GM12878 (cell line): ENCODE results near the gene ZNF302. TPM values are rescaled to one million over a fixed set of nuclear protein-coding genes. Genes with fewer than 3 reads are reported as not detected.

ENCODE experiments used
- ATAC-seq: fragments of 200-7000 bp; cut with Tn5 transposase; 3 replicates; pipeline ENCODE4 v1.9.1; 2020; ENCODE audit warnings: mild to moderate bottlenecking, moderate library complexity
- BruUV-seq: library from RNA; stranded (reverse); fragments of 400-500 nt; replicated peaks from 2 replicates; lab custom pipeline; 2021; lab: Mats Ljungman, UMichigan
- CTCF ChIA-PET: fragments of 300-600 bp; sonication (Branson Sonifier 250); formaldehyde crosslinking; extraction: SDS; loops from one replicate; lab custom pipeline; 2021; ENCODE audit warnings: inconsistent platforms; lab: Yijun Ruan, JAX
- POLR2A ChIA-PET: fragments of 350-600 bp; formaldehyde crosslinking; extraction: SDS; loops from one replicate; lab custom pipeline; 2021; ENCODE audit warnings: inconsistent platforms; lab: Charles Lee
- RAD21 ChIA-PET: fragments of 300-600 bp; sonication (Branson Sonifier 250); formaldehyde crosslinking; loops from one replicate; lab custom pipeline; 2023; ENCODE audit warnings: antibody characterized with exemption; ENCODE audit not compliant: unreplicated experiment; lab: Charles Lee
- SMC1A ChIA-PET: fragments of 300-600 bp; sonication (Branson Sonifier 250); formaldehyde crosslinking; loops from one replicate; lab custom pipeline; 2023; ENCODE audit not compliant: unreplicated experiment, uncharacterized antibody; lab: Charles Lee
- DNase-seq: peaks from one replicate; pipeline ENCODE4 v3.0.0-alpha.2; 2011; ENCODE audit warnings: low read depth, low spot score
- FAIRE-seq: peaks from 3 replicates; lab custom pipeline; 2011; peaks lifted over from hg19 to GRCh38; lab: Jason Lieb, UNC
- H2AFZ ChIP-seq: 2 replicates; pipeline ENCODE4 v1.6.0; 2011; ENCODE audit warnings: low read depth, low read length, control low read depth; ENCODE audit not compliant: control insufficient read depth
- H3K27ac ChIP-seq: 2 replicates; pipeline ENCODE4 v1.5.1; 2011; ENCODE audit warnings: control low read depth; ENCODE audit not compliant: control insufficient read depth, insufficient read depth
- H3K27me3 ChIP-seq, 2 experiments: replicated peaks in 1 of 2; 2 replicates each; pipeline versions ENCODE4 v1.6.0 to v1.6.1; 2011; ENCODE audit warnings: low read length in 1 of 2; ENCODE audit not compliant: control insufficient read depth in 2 of 2, insufficient read depth in 2 of 2
- H3K36me3 ChIP-seq, 2 experiments: 2 replicates each; pipeline ENCODE4 v1.5.1; 2011; ENCODE audit warnings: low read length in 1 of 2; ENCODE audit not compliant: control insufficient read depth in 2 of 2, insufficient read depth in 2 of 2
- H3K4me1 ChIP-seq: 2 replicates; pipeline ENCODE4 v1.6.1; 2011; ENCODE audit warnings: mild to moderate bottlenecking, low read length, moderate library complexity, mixed read lengths; ENCODE audit not compliant: control insufficient read depth, insufficient read depth
- H3K4me2 ChIP-seq: 2 replicates; pipeline ENCODE4 v1.6.0; 2011; ENCODE audit warnings: control low read depth; ENCODE audit not compliant: control insufficient read depth, insufficient read depth
- H3K4me3 ChIP-seq: fragments of 200-600 bp; sonication (generic); 2 replicates; pipeline ENCODE4 v1.5.1; 2016
- H3K79me2 ChIP-seq: 2 replicates; pipeline ENCODE4 v1.6.0; 2011; ENCODE audit warnings: low read length; ENCODE audit not compliant: control insufficient read depth, insufficient read depth
- H3K9ac ChIP-seq: 2 replicates; pipeline ENCODE4 v1.8.0; 2011; ENCODE audit warnings: low read length, control low read depth, mixed read lengths; ENCODE audit not compliant: control insufficient read depth, insufficient read depth
- H3K9me3 ChIP-seq: replicated peaks from 3 replicates; pipeline ENCODE4 v1.5.1; 2011; ENCODE audit warnings: mild to moderate bottlenecking, low read length; ENCODE audit not compliant: control insufficient read depth, insufficient read depth
- H4K20me1 ChIP-seq: 2 replicates; pipeline ENCODE4 v1.6.0; 2011; ENCODE audit not compliant: control insufficient read depth, insufficient read depth
- ASH2L ChIP-seq: fragments of 300-600, 200-600 bp; sonication (generic); IDR thresholded peaks from 2 replicates; pipeline ENCODE4 v1.6.1; 2017; ENCODE audit warnings: low read depth, mild to moderate bottlenecking, borderline replicate concordance
- BHLHE40 ChIP-seq, 2 experiments: fragments of 450-650 bp in 1 of 2; IDR thresholded peaks; 2 replicates each; pipeline ENCODE4 v1.6.1; 2011 to 2017; ENCODE audit warnings: low read depth in 2 of 2, borderline replicate concordance in 1 of 2, improper control_type of control experiment in 1 of 2, low read length in 1 of 2, mild to moderate bottlenecking in 1 of 2
- CBX5 ChIP-seq: sonication (generic); IDR thresholded peaks from 2 replicates; pipeline ENCODE4 v1.6.1; 2016; ENCODE audit warnings: low read depth, moderate library complexity, mild to moderate bottlenecking, inconsistent platforms
- JUND ChIP-seq: IDR thresholded peaks from 2 replicates; pipeline ENCODE4 v1.6.1; 2012; ENCODE audit warnings: low read depth, mild to moderate bottlenecking, low read length, improper control_type of control experiment, moderate library complexity
- MAX ChIP-seq: IDR thresholded peaks from 2 replicates; pipeline ENCODE4 v1.6.1; 2012; ENCODE audit warnings: low read depth, low read length, improper control_type of control experiment
- NFYB ChIP-seq: IDR thresholded peaks from 2 replicates; pipeline ENCODE4 v1.6.1; 2011; ENCODE audit warnings: low read depth, mild to moderate bottlenecking, low read length, improper control_type of control experiment, moderate library complexity; ENCODE audit not compliant: insufficient read depth
- NR2C2 ChIP-seq: IDR thresholded peaks from 2 replicates; pipeline ENCODE4 v1.6.1; 2011; ENCODE audit warnings: borderline replicate concordance, low read depth; ENCODE audit not compliant: control insufficient read depth, insufficient read length
- PBX3 ChIP-seq: IDR thresholded peaks from 2 replicates; pipeline ENCODE4 v1.6.1; 2011; ENCODE audit warnings: mild to moderate bottlenecking, low read depth, low read length, moderate library complexity; ENCODE audit not compliant: insufficient replicate concordance
- POLR2A ChIP-seq: IDR thresholded peaks from 2 replicates; pipeline ENCODE4 v1.6.1; 2011; ENCODE audit warnings: low read depth, mild to moderate bottlenecking, low read length
- ZBTB33 ChIP-seq: fragments of 450-650 bp; IDR thresholded peaks from 2 replicates; pipeline ENCODE4 v1.6.1; 2017; ENCODE audit warnings: mild to moderate bottlenecking
- ZNF274 ChIP-seq: IDR thresholded peaks from one replicate; pipeline ENCODE4 v1.8.0; 2011; ENCODE audit not compliant: insufficient read length, insufficient read depth
- WGBS: methylation state at CpG from one replicate; pipeline ENCODE4 v1.1.6; 2016; ENCODE audit warnings: low lambda C conversion rate; ENCODE audit not compliant: insufficient replicate concordance, insufficient coverage; ENCODE audit errors: missing lambda C conversion rate; 5-methylcytosine and 5-hydroxymethylcytosine counted together
- in situ Hi-C: fragments of 300-500 bp; cut with MboI; formaldehyde crosslinking; loops from 9 replicates; pipeline ENCODE4 v1.14.3; 2018; ENCODE audit warnings: mixed read lengths
- intact Hi-C: fragments of 100-400 bp; cut with micrococcal nuclease; formaldehyde crosslinking; loops from one replicate; pipeline ENCODE4 v1.14.2; 2022; ENCODE audit not compliant: unreplicated experiment
- polyA plus RNA-seq, 11 experiments: library from polyadenylated mRNA; depleted of rRNA in 4 of 11; unstranded in 6 of 11; stranded (reverse) in 5 of 11; fragments of >200 nt; fragmentation: Nextera tagmentation in 4 of 11; fragmentation: Illumina TruSeq in 1 of 11; extraction: Ambion mirVana in 4 of 11; extraction: Trizol in 1 of 11; gene quantifications; 1 replicate in 1 of 11; 2 replicates in 10 of 11; pipeline versions ENCODE4 v1.2.1 to v1.2.3, GENCODE V29; 2011 to 2016; ENCODE audit warnings: inconsistent platforms in 2 of 11, missing spikeins in 2 of 11, low read depth in 1 of 11
- total RNA-seq, 4 experiments: library from RNA; depleted of rRNA in 3 of 4; stranded (reverse); fragments of >200 nt in 3 of 4; fragmentation: Illumina TruSeq in 1 of 4; extraction: Trizol in 1 of 4; gene quantifications; 2 replicates each; pipeline versions ENCODE4 v1.2.1 to v1.2.3, GENCODE V29; 2013 to 2021
- TF ChIP-seq, protein P1 (sequence below): fragments of 450-650 bp; IDR thresholded peaks from 2 replicates; pipeline ENCODE4 v1.6.1; 2017; ENCODE audit warnings: mild to moderate bottlenecking, moderate library complexity
- TF ChIP-seq, protein P2 (sequence below): fragments of 450-650 bp; conservative IDR thresholded peaks from 2 replicates; pipeline ENCODE4 v1.6.1; 2017; ENCODE audit warnings: mild to moderate bottlenecking, moderate library complexity

The ZNF302 gene
- total and polyA plus RNA-seq, 10 of the 15 experiments (the other 5 are each of a cell fraction or from before 2014, with no cell fraction given), result 8.4 to 35.4 (median 19.7) TPM

GRCh38 chr19:34731964-34732363 lies 54.5 kb downstream of the ZNF302 start:
- intact Hi-C loops, result loop anchor here (5.0 kb wide), 1 partner anchor 40 kb away; the partner anchor contains the start of gene ZNF599
- no peak overlapping the region for H3K9ac ChIP-seq
- WGBS, result 61% methylated on average over 6 of the region's 7 CpGs
- H4K20me1 ChIP-seq, result no peaks in the 10 kb centered on the region
- ChIA-PET SMC1A (no interaction called here), RAD21 (no interaction called here), POLR2A (no interaction called here), CTCF (no interaction called here)
- ATAC-seq (no peak), FAIRE-seq (no peak), DNase-seq (no peak)
- no peaks in the 10 kb centered on the region for H3K4me1 ChIP-seq
- no TSS peak for BruUV-seq
- in situ Hi-C loops, result no loop called here
- no peak overlapping the region for H3K27ac ChIP-seq
- no peak overlapping the region for H3K4me3 ChIP-seq
- no peak overlapping the region for H2AFZ ChIP-seq
- H3K79me2 ChIP-seq, result no peaks in the 10 kb centered on the region
- no peaks in the 10 kb centered on the region for H3K27me3 ChIP-seq
- no peak overlapping the region for H3K4me2 ChIP-seq
- no peaks in the 10 kb centered on the region for H3K36me3 ChIP-seq
- H3K9me3 ChIP-seq, result no peaks in the 10 kb centered on the region
- no peak for TF ChIP-seq BHLHE40 (IDR thresholded peaks at IDR 0.05; ENCODE audit: borderline replicate concordance in 1 of 2, low read depth in 2 of 2, low read length in 1 of 2)
- TF ChIP-seq NFYB, result no peak
- no peak for TF ChIP-seq NR2C2
- TF ChIP-seq ZBTB33, result no peak
- TF ChIP-seq PBX3, result no peak
- no peak for TF ChIP-seq JUND
- no peak for TF ChIP-seq POLR2A
- TF ChIP-seq, protein P1, sequence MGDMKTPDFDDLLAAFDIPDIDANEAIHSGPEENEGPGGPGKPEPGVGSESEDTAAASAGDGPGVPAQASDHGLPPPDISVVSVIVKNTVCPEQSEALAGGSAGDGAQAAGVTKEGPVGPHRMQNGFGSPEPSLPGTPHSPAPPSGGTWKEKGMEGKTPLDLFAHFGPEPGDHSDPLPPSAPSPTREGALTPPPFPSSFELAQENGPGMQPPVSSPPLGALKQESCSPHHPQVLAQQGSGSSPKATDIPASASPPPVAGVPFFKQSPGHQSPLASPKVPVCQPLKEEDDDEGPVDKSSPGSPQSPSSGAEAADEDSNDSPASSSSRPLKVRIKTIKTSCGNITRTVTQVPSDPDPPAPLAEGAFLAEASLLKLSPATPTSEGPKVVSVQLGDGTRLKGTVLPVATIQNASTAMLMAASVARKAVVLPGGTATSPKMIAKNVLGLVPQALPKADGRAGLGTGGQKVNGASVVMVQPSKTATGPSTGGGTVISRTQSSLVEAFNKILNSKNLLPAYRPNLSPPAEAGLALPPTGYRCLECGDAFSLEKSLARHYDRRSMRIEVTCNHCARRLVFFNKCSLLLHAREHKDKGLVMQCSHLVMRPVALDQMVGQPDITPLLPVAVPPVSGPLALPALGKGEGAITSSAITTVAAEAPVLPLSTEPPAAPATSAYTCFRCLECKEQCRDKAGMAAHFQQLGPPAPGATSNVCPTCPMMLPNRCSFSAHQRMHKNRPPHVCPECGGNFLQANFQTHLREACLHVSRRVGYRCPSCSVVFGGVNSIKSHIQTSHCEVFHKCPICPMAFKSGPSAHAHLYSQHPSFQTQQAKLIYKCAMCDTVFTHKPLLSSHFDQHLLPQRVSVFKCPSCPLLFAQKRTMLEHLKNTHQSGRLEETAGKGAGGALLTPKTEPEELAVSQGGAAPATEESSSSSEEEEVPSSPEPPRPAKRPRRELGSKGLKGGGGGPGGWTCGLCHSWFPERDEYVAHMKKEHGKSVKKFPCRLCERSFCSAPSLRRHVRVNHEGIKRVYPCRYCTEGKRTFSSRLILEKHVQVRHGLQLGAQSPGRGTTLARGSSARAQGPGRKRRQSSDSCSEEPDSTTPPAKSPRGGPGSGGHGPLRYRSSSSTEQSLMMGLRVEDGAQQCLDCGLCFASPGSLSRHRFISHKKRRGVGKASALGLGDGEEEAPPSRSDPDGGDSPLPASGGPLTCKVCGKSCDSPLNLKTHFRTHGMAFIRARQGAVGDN, result no peak
- TF ChIP-seq CBX5, result no peak
- TF ChIP-seq, protein P2, sequence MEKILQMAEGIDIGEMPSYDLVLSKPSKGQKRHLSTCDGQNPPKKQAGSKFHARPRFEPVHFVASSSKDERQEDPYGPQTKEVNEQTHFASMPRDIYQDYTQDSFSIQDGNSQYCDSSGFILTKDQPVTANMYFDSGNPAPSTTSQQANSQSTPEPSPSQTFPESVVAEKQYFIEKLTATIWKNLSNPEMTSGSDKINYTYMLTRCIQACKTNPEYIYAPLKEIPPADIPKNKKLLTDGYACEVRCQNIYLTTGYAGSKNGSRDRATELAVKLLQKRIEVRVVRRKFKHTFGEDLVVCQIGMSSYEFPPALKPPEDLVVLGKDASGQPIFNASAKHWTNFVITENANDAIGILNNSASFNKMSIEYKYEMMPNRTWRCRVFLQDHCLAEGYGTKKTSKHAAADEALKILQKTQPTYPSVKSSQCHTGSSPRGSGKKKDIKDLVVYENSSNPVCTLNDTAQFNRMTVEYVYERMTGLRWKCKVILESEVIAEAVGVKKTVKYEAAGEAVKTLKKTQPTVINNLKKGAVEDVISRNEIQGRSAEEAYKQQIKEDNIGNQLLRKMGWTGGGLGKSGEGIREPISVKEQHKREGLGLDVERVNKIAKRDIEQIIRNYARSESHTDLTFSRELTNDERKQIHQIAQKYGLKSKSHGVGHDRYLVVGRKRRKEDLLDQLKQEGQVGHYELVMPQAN, result no peak
- no peak for TF ChIP-seq ZNF274
- no peak for TF ChIP-seq MAX
- TF ChIP-seq ASH2L, result no peak
